GM10248 (cell line): ENCODE results near the gene IKZF4.
A peak's percentile ranks its signal among the peaks of the same experiment; 100 is the strongest.

ENCODE experiments used
- CTCF ChIA-PET: fragments of 300-600 bp; sonication (Branson Sonifier 250); formaldehyde crosslinking; extraction: SDS; loops from one replicate; lab custom pipeline; 2021; ENCODE audit warnings: antibody characterized with exemption; lab: Yijun Ruan, JAX
- POLR2A ChIA-PET: fragments of 350-650 bp; sonication (Branson Sonifier 250); formaldehyde crosslinking; extraction: SDS; loops from one replicate; lab custom pipeline; 2020; ENCODE audit warnings: antibody characterized with exemption; lab: Yijun Ruan, JAX
- DNase-seq: peaks from one replicate; pipeline ENCODE4 v3.0.0; 2012; ENCODE audit errors: extremely low spot score
- CTCF ChIP-seq: IDR thresholded peaks from 2 replicates; pipeline ENCODE4 v1.5.1; 2012; ENCODE audit warnings: mild to moderate bottlenecking, low read depth; ENCODE audit errors: extremely low read depth, missing control alignments, control extremely low read depth

The IKZF4 gene

DNA sequence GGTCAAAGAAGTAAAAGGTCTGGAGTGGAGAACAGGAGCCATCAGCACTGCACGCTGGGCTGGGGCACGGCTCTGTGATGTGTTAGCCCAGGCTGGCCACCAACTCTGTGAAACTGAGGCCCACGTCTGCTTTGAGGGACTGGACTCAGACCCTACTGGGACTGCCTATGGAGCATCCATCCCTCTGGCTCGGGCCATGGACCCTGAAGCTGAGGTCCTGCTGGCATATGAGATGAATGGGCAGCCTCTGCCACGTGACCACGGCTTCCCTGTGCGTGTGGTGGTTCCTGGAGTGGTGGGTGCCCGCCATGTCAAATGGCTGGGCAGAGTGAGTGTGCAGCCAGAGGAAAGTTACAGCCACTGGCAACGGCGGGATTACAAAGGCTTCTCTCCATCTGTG is 16.6 kb upstream of the IKZF4 start:
- ChIA-PET CTCF (interaction anchor here (1.4 to 13.2 kb wide), 3 partner anchors 7 to 31 kb away, joined by 4 to 114 read pairs (median 4); partner anchors contain the start of gene SUOX), POLR2A (no interaction called here)
- no peak for TF ChIP-seq CTCF
- no peak for DNase-seq

DNA sequence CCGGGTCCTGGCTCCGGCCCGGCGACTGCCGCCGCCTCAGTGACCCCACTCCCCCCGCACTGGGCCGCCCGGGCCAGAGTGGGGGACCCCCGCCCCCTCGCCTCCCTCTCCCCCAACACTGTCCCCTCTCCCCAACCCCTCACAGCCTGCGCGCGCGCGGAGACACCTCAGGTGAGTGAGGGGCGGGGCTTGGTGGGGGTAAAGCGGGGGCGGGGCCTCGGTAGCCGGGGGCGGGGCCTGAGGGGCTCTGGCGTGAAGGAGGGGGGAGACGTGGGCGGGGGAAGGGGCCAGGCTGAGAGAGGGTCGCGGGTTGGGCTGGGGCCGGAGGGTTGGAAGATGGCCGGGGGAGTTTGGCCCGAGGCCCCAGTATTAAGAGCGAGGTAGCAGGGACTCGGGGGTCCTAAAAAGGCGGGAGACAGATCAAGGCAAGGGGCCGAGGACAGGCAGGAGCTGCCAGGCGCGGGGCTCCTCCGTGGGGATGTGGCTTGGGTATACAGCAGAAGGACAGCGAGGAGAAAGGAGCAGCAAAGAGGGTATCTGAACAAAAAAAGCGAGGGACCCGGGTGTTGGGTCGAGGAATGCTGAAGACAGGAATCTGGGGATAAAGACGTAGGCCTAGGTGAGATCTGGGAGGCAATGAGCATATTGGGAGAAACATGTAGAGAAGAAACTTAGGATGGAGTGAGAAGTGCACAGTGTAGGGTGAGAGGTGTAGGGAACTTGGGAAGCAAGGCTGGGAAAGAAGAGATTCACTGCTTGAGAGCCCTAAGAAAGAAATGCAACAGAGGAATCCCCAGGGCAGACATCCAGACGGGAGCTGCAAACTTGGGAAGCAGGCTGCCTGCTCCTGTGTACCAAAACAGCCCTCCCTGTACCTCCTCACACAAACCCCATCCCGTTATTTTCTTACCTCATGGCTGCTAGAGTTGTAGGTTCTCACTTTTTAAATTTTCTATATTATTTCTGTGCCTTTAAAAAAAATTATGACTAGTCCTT is 13.0 kb upstream of the IKZF4 start:
- POLR2A ChIA-PET, result interaction anchor here (0.6 to 1.2 kb wide), 2 partner anchors 11 to 153 kb away, joined by 3 to 5 read pairs; partner anchors contain the start of gene SUOX
- CTCF ChIA-PET, result interaction anchor here (2.2 to 13.2 kb wide), 3 partner anchors 11 to 39 kb away, joined by 7 to 114 read pairs (median 12); partner anchors contain the start of gene SUOX
- no peak for TF ChIP-seq CTCF
- DNase-seq, result peak; percentile 84

DNA sequence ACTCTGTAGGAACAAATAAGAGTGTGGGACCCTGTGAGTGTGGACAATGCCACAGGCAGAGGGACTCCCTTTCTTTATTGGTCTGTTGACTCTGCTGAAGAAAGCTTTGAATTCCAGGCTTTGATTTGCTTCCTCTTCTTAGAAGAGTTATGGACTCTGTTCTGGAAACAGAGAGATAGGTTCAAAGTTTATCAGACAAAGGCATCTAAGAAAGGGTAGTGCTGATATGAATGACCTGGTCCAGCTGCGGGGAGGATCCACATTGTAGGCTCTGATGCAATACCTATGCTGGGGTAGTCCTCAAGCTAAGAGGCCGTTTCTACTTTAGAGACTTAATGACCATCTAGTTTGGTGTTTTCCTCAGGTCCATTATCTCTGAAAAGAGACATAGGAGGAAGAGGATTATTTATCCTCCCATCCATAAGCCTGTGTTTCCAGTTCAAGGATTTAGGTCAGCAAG is 10.7 kb upstream of the IKZF4 start:
- DNase-seq, result no peak
- POLR2A ChIA-PET, result no interaction called here
- TF ChIP-seq CTCF, result no peak
- CTCF ChIA-PET, result interaction anchor here (1.0 to 13.2 kb wide), 7 partner anchors 10 to 272 kb away, joined by 3 to 114 read pairs (median 5); partner anchors contain the start of genes IKZF4 and SUOX

- ChIA-PET CTCF (interaction anchor here (1.0 to 13.2 kb wide), 4 partner anchors 14 to 273 kb away, joined by 3 to 114 read pairs (median 4); partner anchors contain the start of gene SUOX), POLR2A (no interaction called here)
- DNase-seq, result no peak
- TF ChIP-seq CTCF, result no peak
Observed at GRCh38 chr12:56011509-56012090, 9.2 kb upstream of the IKZF4 start.

DNA sequence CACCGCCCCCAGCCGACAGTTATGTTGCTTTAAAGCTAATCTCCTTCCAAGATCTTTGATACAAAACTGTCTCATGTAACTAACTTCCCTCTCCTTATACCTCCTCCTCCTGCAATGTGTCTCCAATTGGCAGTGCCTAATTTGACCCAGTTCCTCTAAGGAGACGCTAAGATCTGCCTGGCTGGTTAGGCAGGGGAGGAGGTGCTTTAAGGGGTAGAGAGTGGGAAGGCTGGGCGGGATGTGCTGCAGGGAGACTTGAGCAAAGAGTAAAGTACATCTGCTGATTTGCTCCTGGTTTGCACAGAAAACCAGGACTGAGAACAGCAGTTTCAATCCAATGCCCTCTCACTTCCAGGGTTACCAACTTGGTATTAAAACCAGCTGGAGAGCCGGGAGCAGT is 7.4 kb upstream of the IKZF4 start:
- no peak for DNase-seq
- CTCF ChIA-PET, result interaction anchor here (0.8 to 13.2 kb wide), 6 partner anchors 9 to 66 kb away, joined by 3 to 114 read pairs (median 4); partner anchors contain the start of genes ERBB3 and SUOX

More for the DNA sequence above, 7.4 kb upstream of the IKZF4 start:
- TF ChIP-seq CTCF, result no peak
- POLR2A ChIA-PET, result interaction anchor here (0.6 kb wide), 1 partner anchor 13 kb away, joined by 3 read pairs; no protein-coding TSS in a partner anchor
